Endodermal cell (in vitro differentiated cells): ENCODE data around the gene RPGR. TPM values are rescaled to one million over a fixed set of nuclear protein-coding genes. Genes with fewer than 3 reads are reported as not detected.

Experiments used
- DNase-seq: peaks from one replicate; pipeline ENCODE4 v3.0.0-alpha.2; 2017
- H3K27ac ChIP-seq: 2 replicates; pipeline ENCODE4 v1.5.1; 2013; ENCODE audit warnings: mild to moderate bottlenecking, low read depth, low read length, moderate library complexity
- H3K27me3 ChIP-seq: 2 replicates; pipeline ENCODE4 v1.6.1; 2013; ENCODE audit warnings: mild to moderate bottlenecking, low read length, moderate library complexity; ENCODE audit not compliant: insufficient read depth, control insufficient read depth, poor library complexity, severe bottlenecking
- H3K36me3 ChIP-seq: 2 replicates; pipeline ENCODE4 v1.7.0; 2013; ENCODE audit warnings: mild to moderate bottlenecking, low read length, moderate library complexity; ENCODE audit not compliant: control insufficient read depth, insufficient read depth
- H3K4me1 ChIP-seq: one replicate; pipeline ENCODE4 v1.7.0; 2013; ENCODE audit warnings: low read length; ENCODE audit not compliant: control insufficient read depth, insufficient read depth
- H3K4me3 ChIP-seq: 2 replicates; pipeline ENCODE4 v1.5.1; 2013; ENCODE audit warnings: mild to moderate bottlenecking, low read length, moderate library complexity
- H3K9ac ChIP-seq: 2 replicates; pipeline ENCODE4 v1.6.1; 2013; ENCODE audit warnings: mild to moderate bottlenecking, low read length, moderate library complexity; ENCODE audit not compliant: poor library complexity, severe bottlenecking; ENCODE audit errors: extremely low read depth
- H3K9me3 ChIP-seq: 2 replicates; pipeline ENCODE4 v1.6.1; 2013; ENCODE audit warnings: mild to moderate bottlenecking, low read length, moderate library complexity; ENCODE audit not compliant: control insufficient read depth
- H3K27ac Mint-ChIP-seq: 2 replicates; pipeline ENCODE4 v1.8.0; 2020; ENCODE audit warnings: mixed read lengths
- H3K27me3 Mint-ChIP-seq: 2 replicates; pipeline ENCODE4 v1.8.0; 2021; ENCODE audit warnings: mild to moderate bottlenecking, mixed read lengths; ENCODE audit not compliant: insufficient read depth
- H3K36me3 Mint-ChIP-seq: 2 replicates; pipeline ENCODE4 v1.8.0; 2020; ENCODE audit warnings: low read depth, mixed read lengths
- H3K4me1 Mint-ChIP-seq: 2 replicates; pipeline ENCODE4 v1.8.0; 2020; ENCODE audit warnings: mixed read lengths
- H3K4me3 Mint-ChIP-seq: 2 replicates; pipeline ENCODE4 v1.8.0; 2020; ENCODE audit warnings: mild to moderate bottlenecking, moderate library complexity, mixed read lengths
- H3K9me3 Mint-ChIP-seq: 2 replicates; pipeline ENCODE4 v1.8.0; 2020; ENCODE audit warnings: mild to moderate bottlenecking, mixed read lengths
- CTCF ChIP-seq: fragments of 200-600 bp; sonication (generic); conservative IDR thresholded peaks from 2 replicates; pipeline ENCODE4 v1.5.0; 2021; ENCODE audit warnings: antibody characterized with exemption, mild to moderate bottlenecking
- WGBS, 2 experiments: methylation state at CpG; one replicate each; pipeline versions ENCODE4 v1.1.5 to v1.1.7; 2013; ENCODE audit warnings: missing lambda C conversion rate in 2 of 2, mixed read lengths in 1 of 2; ENCODE audit not compliant: insufficient coverage in 1 of 2, insufficient read length in 1 of 2; 5-methylcytosine and 5-hydroxymethylcytosine counted together
- total RNA-seq, 2 donors: library from RNA; stranded (reverse); fragmentation: NEBNext Ultra II Directional in 1 of 2; extraction: Animal tissue kit (Norgen Biotek cat#: 25700) in 1 of 2; gene quantifications; 2 replicates in 1 of 2; 3 replicates in 1 of 2; pipeline ENCODE4 v1.2.1, GENCODE V29; 2021

The RPGR gene
- total RNA-seq, 2 donors from 2014 or later, result 12.3 to 20.5 TPM

GRCh38 chrX:38240541-38240940, 86.8 kb downstream of the RPGR start:
- Mint-ChIP-seq H3K36me3 (no peaks in the 10 kb centered on the region), H3K27me3 (no peaks in the 10 kb centered on the region), H3K9me3 (peaks cover 35% of the 10 kb centered on the region), H3K4me1 (no peaks in the 10 kb centered on the region), H3K27ac (no peak overlapping the region), H3K4me3 (no peak overlapping the region)
- Histone ChIP-seq H3K27ac (no peak overlapping the region), H3K27me3 (no peaks in the 10 kb centered on the region), H3K9ac (no peak overlapping the region), H3K4me1 (no peaks in the 10 kb centered on the region), H3K4me3 (no peak overlapping the region), H3K36me3 (no peaks in the 10 kb centered on the region), H3K9me3 (no peaks in the 10 kb centered on the region)
- no peak for TF ChIP-seq CTCF
- DNase-seq, result no peak
- WGBS, 2 experiments, result 100% methylated on average over 2 of the region's 2 CpGs; no CpG with 5 or more reads in 1 of the 2 experiments

- DNase-seq, result no peak
- no peak for TF ChIP-seq CTCF
- Histone ChIP-seq H3K27me3 (no peaks in the 10 kb centered on the region), H3K9ac (no peak overlapping the region), H3K27ac (no peak overlapping the region), H3K4me3 (no peak overlapping the region), H3K4me1 (no peaks in the 10 kb centered on the region), H3K36me3 (no peaks in the 10 kb centered on the region), H3K9me3 (no peaks in the 10 kb centered on the region)
- Mint-ChIP-seq H3K4me3 (no peak overlapping the region), H3K27ac (no peak overlapping the region), H3K4me1 (no peaks in the 10 kb centered on the region), H3K27me3 (no peaks in the 10 kb centered on the region), H3K9me3 (peaks cover 38% of the 10 kb centered on the region), H3K36me3 (no peaks in the 10 kb centered on the region)
- WGBS, 2 experiments, result 94% methylated on average over 5 of the region's 6 CpGs; no CpG with 5 or more reads in 1 of the 2 experiments
Observed at GRCh38 chrX:38236901-38237615, 90.3 kb downstream of the RPGR start.

GRCh38 chrX:38233891-38234667, 93.2 kb downstream of the RPGR start:
- Histone ChIP-seq H3K27ac (no peak overlapping the region), H3K4me1 (no peaks in the 10 kb centered on the region), H3K36me3 (no peaks in the 10 kb centered on the region), H3K4me3 (no peak overlapping the region), H3K27me3 (no peaks in the 10 kb centered on the region), H3K9ac (no peak overlapping the region), H3K9me3 (no peaks in the 10 kb centered on the region)
- peaks cover 50% of the 10 kb centered on the region for H3K9me3 Mint-ChIP-seq
- H3K27ac Mint-ChIP-seq, result no peak overlapping the region
- no peaks in the 10 kb centered on the region for H3K4me1 Mint-ChIP-seq
- no peak overlapping the region for H3K4me3 Mint-ChIP-seq
- WGBS, 2 experiments, result 92 to 100% methylated on average over 3 of the region's 3 CpGs
- no peak for DNase-seq
- no peaks in the 10 kb centered on the region for H3K36me3 Mint-ChIP-seq
- no peak for TF ChIP-seq CTCF
- H3K27me3 Mint-ChIP-seq, result no peaks in the 10 kb centered on the region
